GM21360 (cell line): ENCODE measurements around the gene NCLN.
"Not testable (repeated sequence)": the region's sequence is repeated elsewhere in the genome, so short reads cannot be mapped to it uniquely, and the experiment has no call there.

Experiments
- ATAC-seq: cut with Tn5 transposase; IDR thresholded peaks from one replicate; pipeline ENCODE4 v1.9.1; 2021; ENCODE audit warnings: mild to moderate bottlenecking, moderate library complexity; ENCODE audit not compliant: unreplicated experiment

The NCLN gene

DNA sequence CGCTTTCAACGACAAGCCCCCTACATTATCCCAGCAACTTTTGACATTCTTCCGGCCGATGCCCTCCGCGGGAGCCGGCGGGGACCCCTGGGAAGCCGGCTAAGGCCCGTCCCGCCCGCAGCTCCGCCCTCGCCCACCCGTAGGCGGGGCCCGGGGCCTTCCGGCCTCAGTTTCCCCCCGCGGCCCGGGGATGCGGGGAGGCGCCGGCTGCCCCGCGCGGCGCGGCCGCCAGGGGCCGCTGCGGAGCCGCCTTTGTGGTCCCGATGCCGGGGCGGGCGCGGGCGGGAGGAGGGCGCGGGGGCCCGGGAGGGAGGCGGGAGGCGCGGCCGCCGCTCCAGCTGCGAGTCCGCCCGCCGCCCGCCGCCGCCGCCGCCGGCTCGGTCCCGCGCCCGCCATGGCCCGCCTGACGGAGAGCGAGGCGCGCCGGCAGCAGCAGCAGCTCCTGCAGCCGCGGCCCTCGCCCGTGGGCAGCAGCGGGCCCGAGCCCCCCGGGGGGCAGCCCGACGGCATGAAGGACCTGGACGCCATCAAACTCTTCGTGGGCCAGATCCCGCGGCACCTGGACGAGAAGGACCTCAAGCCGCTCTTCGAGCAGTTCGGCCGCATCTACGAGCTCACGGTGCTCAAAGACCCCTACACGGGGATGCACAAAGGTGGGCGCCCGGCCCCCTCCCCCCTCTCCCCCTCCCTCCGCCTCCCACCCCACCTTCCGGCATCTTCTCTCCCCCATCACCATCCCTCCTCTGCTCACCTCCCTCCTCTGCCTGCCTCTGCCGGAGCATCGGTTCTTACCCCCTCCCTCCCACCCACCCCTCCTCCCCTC lies 38.8 kb downstream of the NCLN start, which contains the start of gene CELF5:
Gene CELF5, plus strand, starts transcription at position 316 of the 823 bp plus-strand sequence. Its CDS starts 79 bp downstream, at position 395.
- no peak for ATAC-seq

DNA sequence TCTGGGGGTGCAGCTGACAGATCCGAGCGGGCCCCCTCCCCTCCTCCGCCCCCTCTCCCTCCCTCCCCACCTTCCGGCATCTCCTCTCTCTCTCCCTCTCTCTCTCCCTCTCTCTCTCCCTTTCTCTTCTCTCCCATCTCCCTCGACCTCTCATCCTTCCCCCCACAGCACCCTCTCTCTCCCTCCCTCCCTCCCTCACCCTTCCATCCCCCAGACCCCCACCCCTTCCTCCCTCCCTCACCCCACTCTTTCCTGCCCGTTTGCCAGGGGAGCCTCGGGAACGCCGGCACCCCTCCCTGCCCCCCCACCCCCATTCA lies 39.4 kb downstream of the NCLN start:
- no peak for ATAC-seq

DNA sequence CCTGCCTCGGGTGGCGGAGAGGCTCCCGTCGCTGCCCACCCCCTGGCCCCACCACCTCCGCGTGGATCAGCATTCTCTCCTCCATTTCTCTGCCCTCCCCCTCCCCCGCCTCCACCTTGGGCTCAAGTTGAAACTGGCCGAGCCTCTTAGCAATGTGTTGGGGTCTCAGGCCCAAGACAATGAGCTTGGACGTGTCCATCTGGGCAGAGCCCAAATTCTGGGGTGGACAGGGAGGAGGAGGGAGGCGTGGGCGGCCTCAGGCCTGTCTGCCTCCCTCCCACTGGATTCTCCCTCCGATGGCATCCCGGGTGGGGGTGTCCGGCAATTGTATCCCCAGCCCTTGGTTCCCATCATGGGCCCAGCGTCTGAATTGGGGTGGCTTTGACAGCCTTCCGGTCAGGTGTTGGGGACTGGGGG lies 40.0 kb downstream of the NCLN start:
- ATAC-seq = no peak

DNA sequence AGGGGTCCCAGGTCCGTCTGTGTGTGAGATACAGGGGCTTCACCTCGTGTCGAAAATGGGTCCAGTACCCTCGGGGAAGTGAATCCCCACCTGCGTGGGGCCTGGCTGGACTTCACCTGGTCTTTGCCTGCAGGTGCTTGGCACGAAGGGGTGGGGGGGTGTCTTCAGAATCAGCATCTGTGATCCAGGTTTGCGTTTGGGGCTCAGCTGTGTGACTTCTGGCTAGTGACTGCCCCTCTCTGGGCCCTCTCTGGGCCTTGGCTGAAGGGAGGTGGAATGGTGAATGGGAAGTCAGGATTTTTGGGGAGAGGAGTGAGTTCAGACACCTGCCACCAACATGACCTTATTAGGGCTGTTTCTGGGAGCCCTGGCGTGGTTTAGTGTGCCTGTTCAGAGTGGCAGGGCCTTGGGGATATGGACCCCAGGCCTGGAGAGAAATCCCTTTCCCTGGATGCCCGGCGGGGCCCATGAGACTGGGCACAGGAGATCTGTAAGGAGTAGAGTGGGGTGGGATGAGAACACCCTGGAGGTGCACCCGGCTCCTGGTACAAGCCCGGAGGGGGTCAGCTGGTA lies 41.4 kb downstream of the NCLN start:
- ATAC-seq = no peak

DNA sequence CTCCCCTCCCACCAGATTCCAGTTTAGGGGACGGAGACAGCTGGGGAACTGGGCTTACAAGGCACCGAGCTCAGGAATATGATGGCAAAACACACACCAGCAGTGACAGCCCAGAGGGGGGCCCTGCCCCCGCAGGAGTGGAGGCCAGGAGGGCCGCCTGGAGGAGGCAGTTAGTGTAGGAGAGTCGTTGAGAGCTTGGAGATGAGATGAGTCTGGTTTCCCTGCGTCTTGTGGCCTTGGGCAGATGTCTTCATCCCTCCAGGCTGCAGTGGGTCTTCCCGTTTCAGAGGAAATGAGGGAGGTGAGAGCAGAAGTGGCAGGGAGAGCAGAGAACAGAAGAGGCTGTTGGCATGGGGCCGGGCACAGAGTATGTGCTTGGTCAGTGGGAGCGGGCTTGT lies 43.6 kb downstream of the NCLN start:
- ATAC-seq = no peak

DNA sequence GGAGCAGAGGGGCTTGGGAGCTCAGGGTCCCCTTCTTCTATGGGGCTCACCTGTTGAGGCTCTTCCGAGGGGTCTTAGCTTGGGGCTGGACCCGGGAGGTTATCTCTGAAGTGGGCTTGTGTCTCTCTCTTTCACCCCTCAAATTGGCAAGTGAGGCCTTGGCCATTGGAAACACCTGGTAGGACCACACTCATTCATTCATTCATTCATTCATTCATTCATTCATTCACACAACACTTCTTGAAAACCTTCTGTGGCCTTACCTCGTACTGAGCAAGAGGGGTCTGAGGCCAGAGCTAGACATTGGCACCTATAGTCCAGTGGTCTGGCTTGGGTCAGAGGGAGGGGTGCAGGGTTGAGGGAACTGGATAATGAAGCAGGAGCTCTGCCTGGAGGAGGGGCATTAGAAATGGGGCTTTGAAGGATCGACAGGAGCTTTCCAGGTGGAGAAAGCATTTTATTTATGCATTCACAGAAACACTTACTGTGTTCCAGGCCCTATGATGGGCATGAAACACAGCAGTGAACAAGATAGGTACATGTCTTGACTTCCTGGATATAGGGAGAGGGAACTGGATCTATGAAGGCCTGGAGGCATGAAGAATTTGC lies 44.3 kb downstream of the NCLN start:
- no peak for ATAC-seq

DNA sequence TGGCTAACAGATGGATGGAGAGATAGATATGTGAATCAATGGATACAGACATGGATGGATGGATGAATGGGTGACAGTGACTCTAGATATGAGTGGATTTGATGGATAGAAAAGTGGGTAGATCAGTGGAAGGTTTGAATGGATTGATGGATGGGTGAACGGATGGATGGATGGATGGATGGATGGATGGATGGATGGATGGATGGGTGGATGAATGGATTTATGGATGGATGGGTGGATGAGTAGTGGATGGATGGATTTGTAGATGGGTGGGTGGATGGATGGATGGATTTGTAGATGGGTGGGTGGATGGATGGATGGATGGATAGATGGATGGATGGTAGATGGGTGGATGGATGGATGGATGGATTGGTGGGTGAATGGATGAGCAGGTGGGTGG lies 45.6 kb downstream of the NCLN start:
- ATAC-seq = no peak

DNA sequence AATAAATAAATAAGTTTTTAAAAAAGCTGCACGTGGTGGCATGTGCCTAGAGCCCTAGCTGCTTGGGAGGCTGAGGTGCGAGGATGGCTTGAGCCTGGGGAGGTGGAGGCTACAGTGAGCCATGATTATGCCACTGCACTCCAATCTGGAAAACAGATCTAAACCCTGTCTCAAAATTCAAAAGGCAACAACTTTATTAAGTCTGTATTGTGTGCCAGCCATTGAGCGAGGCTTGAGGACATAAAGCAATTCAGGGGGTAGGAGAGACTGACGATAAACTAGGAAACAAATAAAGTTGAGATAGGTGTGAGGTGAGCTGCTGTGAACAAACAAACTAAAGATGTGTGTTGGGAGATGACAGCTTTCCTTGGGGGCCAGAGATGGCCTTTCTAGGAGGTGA lies 47.4 kb downstream of the NCLN start:
- no peak for ATAC-seq

DNA sequence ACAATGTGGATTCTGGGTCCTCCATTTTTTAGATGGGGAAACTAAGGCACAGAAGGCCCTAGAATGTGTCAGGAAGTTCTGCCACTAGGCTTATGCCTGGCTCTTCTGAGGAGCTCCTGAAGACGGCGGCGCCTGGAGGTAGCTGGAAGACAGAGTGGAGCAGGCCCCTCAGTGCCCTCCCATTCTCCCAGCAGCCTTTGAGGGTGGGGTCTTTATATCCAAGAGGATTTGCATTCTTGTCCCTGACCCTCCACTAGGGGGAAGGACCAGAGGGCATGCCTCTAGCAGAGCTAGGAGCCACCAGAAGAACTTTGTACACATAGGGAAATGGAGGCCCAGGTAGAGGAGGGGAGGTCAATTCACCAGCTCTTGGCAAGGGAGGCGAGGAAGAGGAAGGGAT lies 48.1 kb downstream of the NCLN start:
- ATAC-seq = no peak

DNA sequence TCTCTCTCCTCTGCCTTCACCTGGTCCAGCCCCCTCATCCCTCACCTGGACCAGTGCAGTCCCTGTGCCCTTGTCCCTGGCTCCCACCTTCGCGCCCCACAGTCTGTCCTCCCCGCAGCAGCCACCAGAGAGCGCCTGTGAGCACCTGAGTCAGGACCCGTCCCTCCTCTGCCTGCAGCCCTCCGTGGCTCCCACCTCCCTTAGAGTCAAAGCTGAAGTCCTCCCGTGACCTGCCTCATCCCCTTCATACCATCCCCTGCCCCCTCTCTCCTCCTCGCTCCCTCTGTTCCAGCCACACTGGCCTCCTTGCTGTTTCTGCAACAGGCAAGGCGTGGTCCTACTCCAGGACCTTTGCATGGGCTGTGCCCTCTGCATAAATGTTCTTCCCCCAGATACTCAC lies 49.1 kb downstream of the NCLN start:
- no peak for ATAC-seq

DNA sequence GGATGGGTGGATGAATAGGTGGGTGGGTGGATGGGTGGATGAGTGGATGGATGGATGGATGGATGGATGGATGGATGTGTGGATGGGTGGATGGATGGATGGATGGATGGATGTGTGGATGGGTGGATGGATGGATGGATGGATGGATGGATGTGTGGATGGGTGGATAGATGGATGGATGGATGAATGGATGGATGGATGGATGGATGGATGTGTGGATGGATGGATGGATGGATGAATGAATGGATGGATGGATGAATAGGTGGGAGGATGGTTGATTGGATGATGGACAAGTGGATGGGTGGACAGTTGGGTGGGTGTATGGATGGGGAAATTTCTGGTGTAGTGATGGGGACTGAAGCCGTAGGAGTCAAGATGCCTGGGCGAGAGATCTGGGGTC lies 49.9 kb downstream of the NCLN start:
- not testable (repeated sequence) for ATAC-seq

DNA sequence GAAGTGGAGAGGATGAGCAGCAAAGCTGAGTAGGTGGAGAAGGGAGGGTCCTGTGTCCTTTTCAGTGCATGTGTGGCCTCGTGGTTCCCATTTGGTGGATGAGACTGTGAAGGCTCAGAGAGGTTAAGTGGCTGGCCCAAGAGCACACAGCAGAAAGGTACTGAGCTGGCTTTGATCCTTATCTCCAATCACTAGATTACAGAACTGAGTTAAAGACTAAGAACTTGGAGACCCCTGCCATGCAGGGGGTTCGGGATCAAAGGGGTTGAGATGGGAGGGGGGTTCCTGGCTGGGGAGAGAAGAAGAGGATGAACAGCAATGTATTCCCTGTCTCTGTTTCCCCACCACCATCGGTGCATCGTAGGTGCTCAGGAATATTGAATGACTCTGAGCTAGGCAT lies 50.5 kb downstream of the NCLN start:
- no peak for ATAC-seq

DNA sequence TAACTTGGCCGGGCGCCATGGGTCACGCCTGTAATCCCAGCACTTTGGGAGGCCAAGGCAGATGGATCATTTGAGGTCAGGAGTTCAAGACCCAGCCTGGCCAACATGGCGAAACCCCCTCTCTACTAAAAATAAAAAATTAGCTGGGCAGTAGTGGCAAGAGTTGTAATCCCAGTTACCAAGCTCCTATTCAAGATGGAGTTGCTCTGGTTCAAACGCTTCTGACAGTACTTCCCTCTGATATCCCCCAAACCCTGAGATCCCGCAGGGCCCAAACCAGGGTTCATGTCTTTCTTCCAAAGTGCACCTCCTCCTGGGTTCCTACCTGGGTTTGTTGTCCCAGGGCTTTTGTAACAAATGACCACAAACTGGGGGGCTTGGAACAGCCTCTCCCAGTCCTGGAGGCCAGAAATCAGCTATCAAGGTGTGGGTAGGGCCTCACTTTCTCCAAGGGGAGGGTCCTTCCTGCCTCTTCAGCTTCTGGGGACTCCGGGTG lies 52.4 kb downstream of the NCLN start:
- ATAC-seq = no peak

DNA sequence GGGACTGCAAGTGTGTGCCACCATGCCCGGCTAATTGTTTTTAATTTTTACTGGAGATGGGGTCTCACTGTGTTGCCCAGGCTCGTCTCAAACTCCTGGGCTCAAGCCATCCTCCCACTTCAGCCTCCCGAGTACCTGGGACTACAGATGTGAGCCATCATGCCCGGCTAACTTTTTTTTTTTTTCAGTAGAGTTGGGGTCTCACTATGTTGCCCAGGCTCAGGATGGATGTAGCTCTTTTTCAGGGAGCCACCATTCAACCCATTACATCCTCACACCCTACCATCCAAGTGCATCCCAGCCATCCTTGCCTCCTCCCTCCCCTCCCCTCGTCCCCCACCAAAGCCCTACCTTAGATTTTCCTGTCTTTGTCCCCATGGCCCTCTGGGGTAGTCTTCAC lies 53.6 kb downstream of the NCLN start:
- ATAC-seq = no peak

DNA sequence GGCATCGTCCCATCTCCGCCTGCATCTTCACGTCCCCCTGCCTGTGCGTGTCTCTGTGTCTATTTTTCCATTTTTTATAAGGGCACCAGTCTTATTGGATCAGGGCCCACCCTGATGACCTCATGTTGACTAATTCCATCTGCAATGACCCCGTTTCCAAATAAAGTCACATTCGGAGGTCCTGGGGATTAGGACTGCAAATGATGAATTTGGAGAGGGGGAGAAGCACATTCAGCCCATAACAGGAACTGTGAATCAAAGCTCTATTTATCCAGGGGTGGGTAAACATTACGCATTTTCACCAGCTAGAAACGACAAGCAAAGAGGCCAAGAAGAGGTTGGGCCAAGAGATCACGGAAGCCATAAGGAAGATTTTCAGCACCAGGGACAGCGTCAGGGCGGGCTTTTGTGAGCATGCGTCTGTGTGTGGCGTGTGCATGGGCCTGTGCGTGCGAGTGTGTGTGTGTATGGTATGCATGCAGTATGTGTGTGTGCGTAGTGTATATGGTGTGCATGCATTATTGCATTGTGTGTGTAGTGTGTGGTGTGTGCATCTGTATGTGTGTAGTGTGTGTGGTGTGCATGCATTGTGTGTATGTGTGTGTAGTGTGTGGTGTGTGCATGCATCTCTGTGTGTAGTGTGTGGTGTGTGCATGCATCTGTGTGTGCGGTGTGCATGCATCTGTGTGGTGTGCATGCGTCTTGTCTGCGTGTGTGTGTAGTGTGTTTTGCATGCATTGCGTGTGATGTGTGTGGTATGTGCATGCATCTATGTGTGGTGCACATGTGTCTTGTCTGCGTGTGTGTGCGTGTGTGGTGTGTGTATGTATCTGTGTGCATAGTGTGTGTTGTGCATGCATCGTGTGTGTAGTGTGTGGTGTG lies 58.3 kb downstream of the NCLN start:
- ATAC-seq = no peak

DNA sequence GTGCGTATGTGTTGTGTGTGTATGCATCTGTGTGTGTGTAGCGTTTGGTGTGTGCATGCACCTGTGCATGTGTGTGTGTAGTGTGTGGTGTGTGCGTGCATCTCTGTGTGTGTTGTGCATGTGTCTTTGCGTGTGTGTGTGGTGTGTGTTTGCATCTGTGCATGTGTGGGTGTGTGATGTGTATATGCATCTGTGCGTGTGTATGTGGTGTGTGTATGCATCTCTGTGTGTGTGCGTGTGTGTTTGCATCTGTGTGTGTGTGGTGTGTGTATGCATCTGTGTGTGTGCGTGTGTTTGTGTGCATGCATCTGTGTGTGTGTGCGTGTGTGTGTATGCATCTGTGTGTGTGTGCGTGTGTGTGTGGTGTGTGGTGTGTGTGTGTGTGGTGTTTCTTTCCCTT lies 59.3 kb downstream of the NCLN start:
- ATAC-seq = no peak

DNA sequence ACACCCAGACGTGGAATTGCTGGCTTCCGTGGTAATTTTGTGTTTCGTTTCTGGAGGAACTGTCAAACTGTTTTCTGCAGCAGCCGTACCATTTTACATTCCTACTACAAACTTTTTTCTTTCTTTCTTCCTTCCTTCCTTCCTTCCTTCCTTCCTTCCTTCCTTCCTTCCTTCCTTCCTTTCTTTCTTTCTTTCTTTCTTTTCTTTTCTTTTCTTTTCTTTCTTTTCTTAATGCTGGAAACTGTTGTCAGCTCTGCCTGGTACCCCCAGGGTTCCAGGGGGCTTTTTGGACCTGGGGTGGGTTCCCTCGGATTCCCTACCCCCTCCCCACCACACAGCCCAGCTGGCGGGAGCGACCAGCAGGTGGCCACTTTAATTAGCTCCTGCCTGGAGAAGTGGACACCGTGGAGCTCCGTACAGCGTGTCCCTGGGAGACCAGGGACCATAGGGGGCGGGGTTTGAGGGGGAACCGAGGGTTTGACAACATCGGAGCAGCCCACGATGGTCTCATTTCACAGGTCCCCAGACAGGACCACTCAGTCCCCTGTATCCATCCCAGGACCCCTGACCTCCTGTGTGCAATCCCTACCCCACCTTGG lies 63.1 kb downstream of the NCLN start:
- ATAC-seq = no peak

DNA sequence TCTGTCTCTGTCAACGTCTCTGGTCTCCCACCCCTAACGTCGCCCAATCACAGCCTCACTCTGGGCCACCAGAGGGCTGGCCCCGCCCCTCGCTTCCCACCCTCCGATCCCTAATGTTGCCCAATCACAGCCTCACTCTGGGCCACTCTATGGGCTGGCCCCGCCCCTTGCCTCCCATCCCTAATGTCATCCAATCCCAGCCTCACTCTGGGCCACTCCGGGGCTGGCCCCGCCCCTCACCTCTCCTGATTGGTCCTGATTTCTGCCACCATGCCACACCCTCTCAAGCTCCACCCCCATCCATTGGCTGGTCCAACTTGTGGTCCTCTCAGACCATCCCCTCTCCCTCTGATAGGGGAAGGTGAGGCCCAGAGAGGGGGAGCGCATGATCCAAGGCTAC lies 63.7 kb downstream of the NCLN start:
- no peak for ATAC-seq

DNA sequence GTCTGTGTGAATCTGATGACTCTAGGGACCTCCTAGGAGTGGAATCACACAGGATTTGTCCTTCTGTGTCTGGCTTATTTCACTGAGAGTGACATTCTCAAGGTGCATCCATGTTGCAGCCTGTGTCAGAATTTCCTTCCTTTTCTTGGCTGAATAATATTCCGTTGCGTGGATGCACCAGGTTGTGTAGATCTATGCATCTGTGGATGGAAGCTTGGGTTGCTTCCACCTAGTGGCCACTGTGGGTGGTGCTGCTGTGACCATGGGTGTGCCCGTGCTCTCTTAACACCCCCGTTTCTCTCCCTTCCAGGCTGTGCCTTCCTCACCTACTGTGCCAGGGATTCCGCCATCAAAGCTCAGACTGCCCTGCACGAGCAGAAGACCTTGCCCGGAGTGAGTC lies 64.9 kb downstream of the NCLN start:
- ATAC-seq = no peak

DNA sequence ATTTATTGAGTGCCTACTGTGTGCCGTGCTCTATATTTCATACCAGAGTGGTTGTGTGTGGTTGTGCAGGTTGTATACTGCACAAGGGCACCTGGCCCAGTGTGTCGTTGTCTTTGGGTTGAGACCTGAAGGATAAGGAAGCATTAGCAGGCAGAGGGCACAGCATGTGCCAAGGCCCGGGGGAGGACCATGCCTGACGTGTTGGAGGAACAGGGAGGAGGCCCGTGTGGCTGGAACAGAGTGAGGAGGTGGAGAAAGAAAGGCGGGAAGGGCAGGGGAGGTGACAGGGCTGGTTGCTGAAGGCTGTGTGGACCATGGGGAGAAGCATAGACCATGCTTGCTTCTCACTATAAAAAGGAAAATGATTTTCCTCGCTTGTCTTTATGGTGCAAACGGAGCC lies 65.5 kb downstream of the NCLN start:
- no peak for ATAC-seq

DNA sequence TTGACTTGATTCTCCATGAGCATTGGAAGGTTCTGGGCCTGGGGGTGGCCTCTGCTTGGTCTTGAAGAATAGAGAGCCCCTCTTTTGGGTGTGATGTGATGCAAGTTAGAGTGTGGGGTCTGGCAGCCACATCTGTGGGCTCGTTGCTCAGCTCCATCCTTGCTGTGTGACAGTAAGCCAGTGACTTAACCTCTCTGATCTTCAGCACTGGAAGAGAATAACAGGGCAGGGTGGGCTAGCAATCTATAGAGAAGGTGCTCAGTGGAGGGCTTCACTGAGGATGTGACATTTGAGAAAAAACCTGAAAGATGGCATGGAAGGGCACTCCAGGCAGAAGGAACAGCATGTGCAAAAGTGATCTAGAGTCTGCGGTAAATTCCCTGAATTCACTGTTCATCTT lies 66.9 kb downstream of the NCLN start:
- no peak for ATAC-seq
